Measurements from ENCODE around the gene VPS13D. TPM values are rescaled to one million over a fixed set of nuclear protein-coding genes. Genes with fewer than 3 reads are reported as not detected.

Gene VPS13D
- total and polyA plus RNA-seq, 10 of the 15 experiments (the other 5 are each of a cell fraction or from before 2014, with no cell fraction given), result 1.4 to 16.9 (median 8.5) TPM

DNA sequence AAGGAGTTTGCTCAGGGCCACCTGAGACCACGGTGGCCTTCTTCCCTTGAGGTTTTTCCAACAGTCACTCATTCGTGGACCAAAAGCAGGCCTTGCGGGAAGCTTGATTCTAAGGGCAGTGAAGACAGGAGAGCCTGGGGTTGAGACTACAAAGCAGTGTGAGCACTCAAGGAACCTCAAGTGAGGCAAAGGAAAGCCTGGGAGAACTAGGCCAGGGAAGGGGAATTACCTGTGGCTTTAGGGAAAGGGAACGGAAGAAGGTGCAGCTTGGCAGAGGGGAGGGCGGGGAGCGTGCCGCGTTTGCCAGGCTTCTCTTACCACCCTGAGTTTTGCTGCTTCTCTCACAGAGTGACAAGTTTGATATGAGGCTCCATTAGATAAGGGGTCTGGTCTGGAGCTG lies 273.9 kb downstream of the VPS13D start:
- CTCF ChIA-PET, result no interaction called here
- Histone ChIP-seq H3K4me2 (ENCODE audit: control insufficient read depth, insufficient read depth) (no peak overlapping the region), H3K9me3 (replicated peaks; ENCODE audit: control insufficient read depth, insufficient read depth, low read length) (no peaks in the 10 kb centered on the region), H4K20me1 (ENCODE audit: control insufficient read depth, insufficient read depth) (no peaks in the 10 kb centered on the region), H3K36me3 (ENCODE audit: control insufficient read depth in 2 of 2, insufficient read depth in 2 of 2, low read length in 1 of 2) (peaks cover 3 to 4% of the 10 kb centered on the region in 2 experiments; a peak in 3 of 4 replicates), H2AFZ (ENCODE audit: control insufficient read depth, low read depth, low read length) (no peak overlapping the region), H3K79me2 (ENCODE audit: control insufficient read depth, insufficient read depth, low read length) (no peaks in the 10 kb centered on the region), H3K4me1 (ENCODE audit: control insufficient read depth, insufficient read depth, low read length) (no peaks in the 10 kb centered on the region), H3K9ac (ENCODE audit: control insufficient read depth, insufficient read depth, low read length) (no peak overlapping the region), H3K27me3 (replicated peaks in 1 of 2; ENCODE audit: control insufficient read depth in 2 of 2, insufficient read depth in 2 of 2, low read length in 1 of 2) (no peaks in the 10 kb centered on the region), H3K27ac (ENCODE audit: control insufficient read depth, insufficient read depth) (no peak overlapping the region), H3K4me3 (no peak overlapping the region)
- POLR2A ChIA-PET, result no interaction called here
- ATAC-seq (no peak), DNase-seq (ENCODE audit: low read depth, low spot score) (no peak), FAIRE-seq (no peak)
- intact Hi-C loops (cut with micrococcal nuclease; ENCODE audit: unreplicated experiment) (no loop called here), in situ Hi-C loops (cut with MboI) (no loop called here)
- SMC1A ChIA-PET (ENCODE audit: uncharacterized antibody, unreplicated experiment), result interaction anchor here (1.2 to 1.8 kb wide), 2 partner anchors 9 to 100 kb away, joined by 3 to 4 read pairs; no protein-coding TSS in a partner anchor
- 88% methylated on average over 8 of the region's 8 CpGs for WGBS (ENCODE audit: insufficient coverage, insufficient replicate concordance, low lambda C conversion rate, missing lambda C conversion rate)
- no TSS peak for BruUV-seq (replicated peaks)
- RAD21 ChIA-PET (ENCODE audit: unreplicated experiment), result no interaction called here
- TF ChIP-seq RELB (IDR thresholded peaks at IDR 0.05; ENCODE audit: low read depth) (no peak), USF1 (IDR thresholded peaks at IDR 0.05; ENCODE audit: borderline replicate concordance, extremely low read length, insufficient read depth, low read depth, low read length) (no peak), ZSCAN29 (IDR thresholded peaks at IDR 0.05) (no peak), CBX3 (IDR thresholded peaks at IDR 0.05; ENCODE audit: borderline replicate concordance, low read depth) (no peak), EP300 (IDR thresholded peaks at IDR 0.05; ENCODE audit: borderline replicate concordance in 1 of 2, control insufficient read depth in 1 of 2, low read depth in 2 of 2, low read length in 2 of 2) (no peak), HDGF (IDR thresholded peaks at IDR 0.05) (no peak), RELA (IDR thresholded peaks at IDR 0.05; ENCODE audit: borderline replicate concordance, partially characterized antibody) (no peak), ZNF217 (IDR thresholded peaks at IDR 0.05) (no peak), ASH2L (IDR thresholded peaks at IDR 0.05; ENCODE audit: borderline replicate concordance, low read depth) (no peak), SRF (IDR thresholded peaks at IDR 0.05; ENCODE audit: low read depth in 2 of 2, low read length in 2 of 2) (no peak), PKNOX1 (IDR thresholded peaks at IDR 0.05) (no peak), STAT1 (conservative IDR thresholded peaks at IDR 0.05) (no peak), ZNF592 (IDR thresholded peaks at IDR 0.05) (no peak), NBN (IDR thresholded peaks at IDR 0.05) (no peak)
